Measurements from ENCODE around the gene LRRC52.

DNA sequence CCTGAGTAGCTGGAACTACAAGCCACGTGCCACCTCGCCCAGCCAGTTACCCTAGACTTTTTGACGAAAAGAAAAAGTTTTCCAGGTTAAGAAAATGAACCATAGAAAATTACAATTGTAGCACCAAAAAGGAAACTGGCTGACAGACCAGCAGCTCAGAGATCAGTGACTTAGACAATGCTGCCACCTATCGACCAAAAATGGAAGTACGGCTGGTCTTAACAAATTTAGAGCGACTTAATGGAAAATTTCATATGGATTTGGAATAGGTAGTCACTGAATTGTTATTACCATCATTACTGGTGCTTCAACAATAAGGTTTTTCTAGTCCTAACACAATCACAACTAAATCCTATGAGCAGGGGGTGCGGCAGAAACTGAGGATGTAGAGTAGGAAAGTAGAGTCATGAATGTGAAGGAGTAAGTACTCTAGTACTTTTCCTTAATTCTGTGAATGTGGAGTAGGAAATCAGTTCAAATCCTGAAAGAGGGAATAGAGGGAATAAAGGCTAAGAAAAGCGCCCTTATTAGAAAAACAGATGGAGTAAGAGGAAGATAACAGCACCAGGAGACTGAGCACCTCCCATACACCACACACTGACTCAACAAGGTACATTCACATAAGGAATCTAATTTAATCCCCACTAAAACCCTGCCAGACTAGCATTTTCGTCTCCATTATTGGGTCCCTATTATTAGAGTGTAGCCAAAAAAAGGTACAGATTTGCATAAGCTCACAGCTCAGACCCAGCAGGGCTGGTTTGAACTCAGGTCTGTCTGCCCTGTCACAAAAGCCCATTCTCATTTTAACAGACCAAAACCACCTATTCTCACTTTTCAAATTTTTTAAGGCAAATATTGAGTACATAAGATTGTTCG lies 49.4 kb downstream of the LRRC52 start:
- TF ChIP-seq DNMT1 (IDR thresholded peaks at IDR 0.05) (no peak), SNRNP70 (optimal IDR thresholded peaks at IDR 0.05; ENCODE audit: low read depth, low read length) (no peak), EZH2 (IDR thresholded peaks at IDR 0.05; ENCODE audit: borderline replicate concordance, low read depth, low read length) (no peak), SIX5 (IDR thresholded peaks at IDR 0.05; ENCODE audit: borderline replicate concordance in 1 of 2, insufficient read depth in 1 of 2, low read depth in 1 of 2, low read length in 2 of 2) (no peak)
- TF ChIP-seq, protein P1, sequence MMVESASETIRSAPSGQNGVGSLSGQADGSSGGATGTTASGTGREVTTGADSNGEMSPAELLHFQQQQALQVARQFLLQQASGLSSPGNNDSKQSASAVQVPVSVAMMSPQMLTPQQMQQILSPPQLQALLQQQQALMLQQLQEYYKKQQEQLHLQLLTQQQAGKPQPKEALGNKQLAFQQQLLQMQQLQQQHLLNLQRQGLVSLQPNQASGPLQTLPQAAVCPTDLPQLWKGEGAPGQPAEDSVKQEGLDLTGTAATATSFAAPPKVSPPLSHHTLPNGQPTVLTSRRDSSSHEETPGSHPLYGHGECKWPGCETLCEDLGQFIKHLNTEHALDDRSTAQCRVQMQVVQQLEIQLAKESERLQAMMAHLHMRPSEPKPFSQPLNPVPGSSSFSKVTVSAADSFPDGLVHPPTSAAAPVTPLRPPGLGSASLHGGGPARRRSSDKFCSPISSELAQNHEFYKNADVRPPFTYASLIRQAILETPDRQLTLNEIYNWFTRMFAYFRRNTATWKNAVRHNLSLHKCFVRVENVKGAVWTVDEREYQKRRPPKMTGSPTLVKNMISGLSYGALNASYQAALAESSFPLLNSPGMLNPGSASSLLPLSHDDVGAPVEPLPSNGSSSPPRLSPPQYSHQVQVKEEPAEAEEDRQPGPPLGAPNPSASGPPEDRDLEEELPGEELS (CRISPR knock-in tag; IDR thresholded peaks at IDR 0.05; ENCODE audit: borderline replicate concordance), result no peak
